ENCODE data around the gene MAP3K9.

MAP3K9 gene

DNA sequence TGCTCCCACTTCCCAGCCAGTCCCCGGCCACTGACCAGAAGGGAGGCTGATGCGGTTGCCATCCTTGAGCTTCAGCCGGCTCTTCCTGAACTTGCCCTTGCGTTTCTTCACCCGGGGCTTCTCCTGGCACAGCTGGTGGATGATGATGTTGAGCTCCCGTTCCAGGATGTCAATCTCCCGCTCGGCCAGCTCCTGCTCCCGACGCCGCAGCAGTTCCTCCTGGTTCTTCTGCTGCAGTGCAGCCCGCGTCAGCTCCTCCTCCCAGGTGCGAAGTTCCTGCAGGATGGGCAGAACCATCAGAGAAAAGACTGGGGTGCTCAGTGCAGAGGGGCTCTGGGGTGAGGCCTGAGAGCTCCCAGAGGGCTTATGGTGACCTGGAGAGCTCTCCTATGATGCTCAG lies 67.0 kb downstream of the MAP3K9 start:
- Mint-ChIP-seq H3K4me3 (no peak overlapping the region), H3K36me3 (ENCODE audit: low read depth) (peaks cover 48% of the 10 kb centered on the region), H3K9me3 (no peaks in the 10 kb centered on the region), H3K4me1 (ENCODE audit: low read depth) (no peaks in the 10 kb centered on the region), H3K27me3 (no peaks in the 10 kb centered on the region), H3K27ac (no peak overlapping the region)
- no peak for DNase-seq

DNA sequence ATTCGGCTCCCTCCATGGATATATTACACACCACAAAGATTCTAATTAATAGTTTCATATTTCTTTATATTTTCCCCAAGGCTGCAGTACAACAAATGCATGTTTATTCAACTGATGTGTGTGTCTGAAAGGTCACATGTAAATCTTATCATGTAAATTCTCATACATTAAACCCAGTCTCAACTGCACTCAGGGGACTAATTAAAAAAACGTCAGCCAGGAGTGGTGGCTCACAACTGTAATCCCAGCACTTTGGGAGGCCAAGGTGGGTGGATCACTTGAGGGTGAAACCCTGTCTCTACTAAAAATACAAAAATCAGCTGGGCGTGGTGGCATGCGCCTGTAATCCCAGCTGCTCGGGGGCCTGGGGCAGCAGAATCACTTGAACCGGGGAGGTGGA lies 67.8 kb downstream of the MAP3K9 start:
- Mint-ChIP-seq H3K27ac (no peak overlapping the region), H3K36me3 (ENCODE audit: low read depth) (peaks cover 43% of the 10 kb centered on the region), H3K4me3 (no peak overlapping the region), H3K9me3 (no peaks in the 10 kb centered on the region), H3K27me3 (no peaks in the 10 kb centered on the region), H3K4me1 (ENCODE audit: low read depth) (no peaks in the 10 kb centered on the region)
- DNase-seq, result no peak

DNA sequence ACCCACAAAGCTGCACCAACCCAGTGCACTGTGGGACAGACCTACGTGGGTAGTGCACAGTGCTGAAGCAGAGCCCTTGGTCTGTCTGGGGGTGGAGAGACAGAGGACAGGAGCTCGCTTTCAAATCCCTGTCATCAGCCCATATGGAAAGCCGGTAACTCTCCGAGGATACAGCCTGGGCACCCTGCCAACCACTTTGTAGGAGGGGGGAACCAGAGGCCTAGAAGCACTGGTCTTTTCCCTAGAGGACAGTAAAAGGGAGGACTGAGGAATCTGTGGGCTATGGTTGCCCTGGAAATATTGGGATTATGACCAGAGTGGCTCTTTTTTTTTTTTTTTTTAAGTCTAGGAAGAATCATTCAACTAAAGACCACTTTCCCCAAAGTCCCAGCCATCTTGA lies 74.3 kb downstream of the MAP3K9 start:
- Mint-ChIP-seq H3K27ac (no peak overlapping the region), H3K9me3 (no peaks in the 10 kb centered on the region), H3K27me3 (no peaks in the 10 kb centered on the region), H3K36me3 (ENCODE audit: low read depth) (peaks cover 60% of the 10 kb centered on the region), H3K4me3 (no peak overlapping the region), H3K4me1 (ENCODE audit: low read depth) (no peaks in the 10 kb centered on the region)
- DNase-seq, result no peak

GRCh38 chr14:70731447-70732239 lies 77.7 kb downstream of the MAP3K9 start:
- no peaks in the 10 kb centered on the region for H3K9me3 Mint-ChIP-seq
- H3K27me3 Mint-ChIP-seq, result no peaks in the 10 kb centered on the region
- no peak overlapping the region for H3K4me3 Mint-ChIP-seq
- H3K27ac Mint-ChIP-seq, result no peak overlapping the region
- H3K4me1 Mint-ChIP-seq (ENCODE audit: low read depth), result no peaks in the 10 kb centered on the region
- H3K36me3 Mint-ChIP-seq (ENCODE audit: low read depth), result peaks cover 40% of the 10 kb centered on the region
- no peak for DNase-seq

DNA sequence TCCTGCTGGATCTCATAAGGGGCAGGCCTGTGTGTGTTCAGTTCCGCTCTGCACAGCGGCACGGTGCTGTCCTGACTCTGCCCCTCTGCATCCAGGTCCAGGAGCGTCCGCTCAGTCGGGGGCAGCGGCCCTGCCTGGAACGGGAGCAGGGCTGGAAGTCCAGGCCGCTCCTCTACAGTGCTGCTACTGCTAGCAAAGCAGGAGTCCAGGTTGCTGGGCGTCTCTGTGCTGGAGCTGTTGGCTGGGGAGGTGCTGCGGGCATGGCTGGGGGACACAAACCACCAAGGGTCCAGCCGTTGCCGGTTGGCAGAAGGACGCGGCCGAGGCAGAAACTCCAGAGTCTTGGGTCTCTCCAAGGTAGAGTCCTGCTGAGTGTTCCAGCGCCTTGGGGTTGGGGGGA lies 78.9 kb downstream of the MAP3K9 start:
- Mint-ChIP-seq H3K27me3 (no peaks in the 10 kb centered on the region), H3K36me3 (ENCODE audit: low read depth) (peaks cover 33% of the 10 kb centered on the region), H3K27ac (no peak overlapping the region), H3K9me3 (no peaks in the 10 kb centered on the region), H3K4me3 (no peak overlapping the region), H3K4me1 (ENCODE audit: low read depth) (no peaks in the 10 kb centered on the region)
- no peak for DNase-seq

DNA sequence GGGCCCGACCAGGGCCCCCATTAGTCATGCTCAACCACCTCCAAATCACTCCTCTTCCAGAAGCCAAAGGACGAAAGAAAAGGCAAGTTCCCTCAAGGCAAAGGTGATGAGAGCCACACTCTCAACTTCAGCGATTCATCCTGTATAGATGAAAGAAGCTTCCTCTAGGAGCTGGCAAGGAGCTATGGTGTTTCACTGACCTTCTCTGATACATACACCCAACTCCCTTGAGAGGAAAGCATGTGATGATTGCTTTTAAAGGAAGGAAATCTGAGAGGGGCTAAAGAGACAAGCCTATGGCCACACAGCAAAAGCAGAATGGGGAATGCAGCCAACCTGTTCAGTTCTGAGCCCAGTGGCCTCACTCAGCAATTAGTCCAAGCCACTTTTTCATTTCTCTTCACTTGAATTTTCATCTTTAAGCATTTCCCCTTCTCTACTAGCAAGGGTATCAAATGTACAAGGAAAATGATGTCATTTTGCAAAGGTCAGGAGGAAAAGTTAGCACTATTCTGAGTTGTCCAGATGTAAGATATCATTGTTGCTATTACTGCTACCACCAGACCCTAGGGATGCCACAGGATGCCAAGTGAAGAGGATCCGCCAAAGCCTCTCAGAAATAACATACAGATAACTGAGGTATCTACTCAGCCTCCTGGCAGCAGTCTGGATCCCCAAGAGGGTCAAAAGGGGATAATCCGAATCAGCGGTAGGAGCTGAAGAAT lies 82.5 kb downstream of the MAP3K9 start:
- H3K9me3 Mint-ChIP-seq, result no peaks in the 10 kb centered on the region
- H3K4me3 Mint-ChIP-seq, result no peak overlapping the region
- no peaks in the 10 kb centered on the region for H3K4me1 Mint-ChIP-seq (ENCODE audit: low read depth)
- H3K36me3 Mint-ChIP-seq (ENCODE audit: low read depth), result peaks cover 14% of the 10 kb centered on the region
- H3K27ac Mint-ChIP-seq, result no peak overlapping the region
- no peak for DNase-seq
- no peaks in the 10 kb centered on the region for H3K27me3 Mint-ChIP-seq

- peak overlapping the region; percentile 28 for H3K27ac Mint-ChIP-seq
These were observed 84.4 kb downstream of the MAP3K9 start for GRCh38 chr14:70724944-70725343.

GRCh38 chr14:70724110-70724509 lies 85.2 kb downstream of the MAP3K9 start:
- Mint-ChIP-seq H3K4me3 (no peak overlapping the region), H3K36me3 (ENCODE audit: low read depth) (no peaks in the 10 kb centered on the region), H3K4me1 (ENCODE audit: low read depth) (no peaks in the 10 kb centered on the region), H3K27ac (no peak overlapping the region), H3K27me3 (no peaks in the 10 kb centered on the region), H3K9me3 (no peaks in the 10 kb centered on the region)
- no peak for DNase-seq

More at GRCh38 chr14:70724944-70725343, 84.4 kb downstream of the MAP3K9 start:
- Mint-ChIP-seq H3K27me3 (no peaks in the 10 kb centered on the region), H3K36me3 (ENCODE audit: low read depth) (peaks cover 3% of the 10 kb centered on the region), H3K4me1 (ENCODE audit: low read depth) (no peaks in the 10 kb centered on the region), H3K9me3 (no peaks in the 10 kb centered on the region), H3K4me3 (no peak overlapping the region)
- DNase-seq, result no peak

DNA sequence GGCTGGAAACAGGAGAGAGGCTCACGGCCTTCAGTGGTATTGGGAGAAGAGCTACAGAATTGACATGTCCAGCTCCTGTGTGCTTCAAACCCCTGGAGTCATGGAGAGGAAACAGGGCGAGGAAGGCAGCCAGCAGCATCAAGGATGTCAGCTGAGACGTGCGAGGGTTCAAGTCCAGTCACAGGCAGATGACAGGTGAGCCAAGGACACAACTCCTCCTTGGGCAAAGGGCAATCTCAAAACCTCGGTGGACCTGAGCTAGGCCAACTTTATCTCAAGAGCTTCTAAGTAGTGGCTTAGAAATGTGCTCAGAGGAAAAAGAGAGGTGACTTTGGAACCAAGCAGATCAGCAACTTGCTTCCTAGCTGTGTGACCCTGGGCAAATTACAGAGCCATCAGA lies 86.0 kb downstream of the MAP3K9 start:
- Mint-ChIP-seq H3K27me3 (no peaks in the 10 kb centered on the region), H3K36me3 (ENCODE audit: low read depth) (no peaks in the 10 kb centered on the region), H3K4me3 (no peak overlapping the region), H3K9me3 (no peaks in the 10 kb centered on the region), H3K27ac (no peak overlapping the region), H3K4me1 (ENCODE audit: low read depth) (no peaks in the 10 kb centered on the region)
- DNase-seq, result no peak

DNA sequence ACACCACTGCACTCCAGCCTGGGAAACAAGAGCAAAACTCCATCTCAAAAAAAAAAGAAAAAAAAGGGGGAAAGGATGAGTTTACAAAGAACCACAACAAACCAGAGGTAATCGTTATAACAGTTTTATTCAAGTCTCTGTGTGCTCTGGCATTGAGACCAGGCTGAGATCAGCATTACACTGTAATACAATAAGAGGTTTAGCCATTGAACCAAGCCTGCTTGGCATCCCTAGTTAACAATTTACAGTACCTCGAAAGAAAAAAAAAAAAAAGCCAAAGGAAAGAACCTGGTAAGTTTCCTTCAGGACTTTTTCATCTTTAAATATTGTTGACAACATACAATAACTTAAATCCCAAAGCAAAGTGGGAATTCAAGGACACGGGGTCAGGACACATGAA lies 86.9 kb downstream of the MAP3K9 start:
- no peak for DNase-seq
- Mint-ChIP-seq H3K36me3 (ENCODE audit: low read depth) (no peaks in the 10 kb centered on the region), H3K9me3 (no peaks in the 10 kb centered on the region), H3K27ac (no peak overlapping the region), H3K4me1 (ENCODE audit: low read depth) (no peaks in the 10 kb centered on the region), H3K27me3 (no peaks in the 10 kb centered on the region), H3K4me3 (no peak overlapping the region)

GRCh38 chr14:70721542-70721941 lies 87.8 kb downstream of the MAP3K9 start:
- Mint-ChIP-seq H3K9me3 (no peaks in the 10 kb centered on the region), H3K36me3 (ENCODE audit: low read depth) (no peaks in the 10 kb centered on the region), H3K27me3 (no peaks in the 10 kb centered on the region), H3K4me1 (ENCODE audit: low read depth) (no peaks in the 10 kb centered on the region), H3K27ac (no peak overlapping the region), H3K4me3 (no peak overlapping the region)
- no peak for DNase-seq

DNA sequence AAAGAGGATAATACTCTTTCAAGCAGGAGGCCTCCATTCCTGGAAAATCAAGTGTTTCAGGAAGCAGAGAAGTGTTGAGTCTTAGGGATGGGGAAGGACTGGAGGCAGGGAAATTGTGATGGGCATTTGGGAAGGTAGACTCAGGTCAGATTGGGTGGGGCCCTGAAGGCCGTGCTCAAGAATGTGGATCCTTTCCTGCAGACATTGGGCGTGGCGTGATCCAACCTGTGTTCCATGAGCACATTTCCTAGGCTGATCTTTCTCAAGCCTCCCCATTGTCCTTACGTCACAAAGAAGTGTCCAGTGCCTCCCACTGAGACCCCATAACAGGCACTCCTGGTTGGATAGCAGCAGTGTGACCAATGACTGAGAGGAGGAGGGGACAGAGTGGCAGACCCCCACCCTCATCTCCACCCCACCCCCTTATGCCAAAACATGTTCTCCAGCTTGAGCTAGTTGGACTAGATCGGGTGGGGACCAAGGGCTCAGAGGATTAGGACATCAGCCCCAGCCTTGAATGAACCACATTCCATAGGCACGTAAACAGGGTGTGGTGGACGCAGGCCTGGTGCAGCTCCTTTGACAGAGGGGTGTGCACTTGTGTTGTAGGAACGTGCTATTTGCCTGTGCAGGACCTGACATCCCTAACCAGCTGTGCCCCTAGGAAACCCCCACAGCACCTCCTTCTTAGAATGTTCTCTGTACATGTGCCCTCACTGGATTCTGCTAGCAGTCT lies 90.8 kb downstream of the MAP3K9 start:
- Mint-ChIP-seq H3K36me3 (ENCODE audit: low read depth) (no peaks in the 10 kb centered on the region), H3K4me1 (ENCODE audit: low read depth) (peaks cover 7% of the 10 kb centered on the region), H3K27me3 (no peaks in the 10 kb centered on the region), H3K27ac (no peak overlapping the region), H3K4me3 (no peak overlapping the region), H3K9me3 (no peaks in the 10 kb centered on the region)
- no peak for DNase-seq

- H3K36me3 Mint-ChIP-seq (ENCODE audit: low read depth), result no peaks in the 10 kb centered on the region
These were observed 92.4 kb downstream of the MAP3K9 start for GRCh38 chr14:70716958-70717357.

GRCh38 chr14:70716483-70716882 lies 92.8 kb downstream of the MAP3K9 start:
- peaks cover 7% of the 10 kb centered on the region for H3K4me1 Mint-ChIP-seq (ENCODE audit: low read depth)
- no peaks in the 10 kb centered on the region for H3K36me3 Mint-ChIP-seq (ENCODE audit: low read depth)
- no peaks in the 10 kb centered on the region for H3K27me3 Mint-ChIP-seq
- no peak overlapping the region for H3K27ac Mint-ChIP-seq
- DNase-seq, result no peak
- no peaks in the 10 kb centered on the region for H3K9me3 Mint-ChIP-seq
- no peak overlapping the region for H3K4me3 Mint-ChIP-seq

More at GRCh38 chr14:70716958-70717357, 92.4 kb downstream of the MAP3K9 start:
- Mint-ChIP-seq H3K27ac (no peak overlapping the region), H3K9me3 (no peaks in the 10 kb centered on the region), H3K4me3 (no peak overlapping the region), H3K27me3 (no peaks in the 10 kb centered on the region), H3K4me1 (ENCODE audit: low read depth) (peaks cover 7% of the 10 kb centered on the region)
- no peak for DNase-seq
